Measurements from ENCODE around the gene MAOA.
"Not testable (repeated sequence)": the region's sequence is repeated elsewhere in the genome, so short reads cannot be mapped to it uniquely, and the experiment has no call there.

DNA sequence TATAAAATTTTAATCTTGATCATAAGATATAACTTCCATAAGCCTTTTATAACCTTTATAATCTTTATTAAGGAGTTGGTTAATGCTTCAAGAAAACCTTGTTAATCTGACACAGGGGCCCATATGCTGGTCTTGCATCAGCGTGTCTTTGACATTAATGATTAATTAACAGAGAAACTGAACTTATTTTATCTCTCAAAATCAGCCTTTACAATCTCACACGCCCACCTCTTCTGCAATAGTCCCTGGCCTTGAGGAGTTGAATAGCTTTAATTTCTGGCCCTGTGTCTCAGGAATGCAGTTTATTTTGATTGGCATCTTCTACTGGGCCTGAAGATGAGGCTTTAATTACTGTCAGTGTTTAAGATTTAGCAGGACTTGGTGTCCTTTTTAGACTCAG, 36.2 kb upstream of the MAOA start:
- TF ChIP-seq, protein P1, sequence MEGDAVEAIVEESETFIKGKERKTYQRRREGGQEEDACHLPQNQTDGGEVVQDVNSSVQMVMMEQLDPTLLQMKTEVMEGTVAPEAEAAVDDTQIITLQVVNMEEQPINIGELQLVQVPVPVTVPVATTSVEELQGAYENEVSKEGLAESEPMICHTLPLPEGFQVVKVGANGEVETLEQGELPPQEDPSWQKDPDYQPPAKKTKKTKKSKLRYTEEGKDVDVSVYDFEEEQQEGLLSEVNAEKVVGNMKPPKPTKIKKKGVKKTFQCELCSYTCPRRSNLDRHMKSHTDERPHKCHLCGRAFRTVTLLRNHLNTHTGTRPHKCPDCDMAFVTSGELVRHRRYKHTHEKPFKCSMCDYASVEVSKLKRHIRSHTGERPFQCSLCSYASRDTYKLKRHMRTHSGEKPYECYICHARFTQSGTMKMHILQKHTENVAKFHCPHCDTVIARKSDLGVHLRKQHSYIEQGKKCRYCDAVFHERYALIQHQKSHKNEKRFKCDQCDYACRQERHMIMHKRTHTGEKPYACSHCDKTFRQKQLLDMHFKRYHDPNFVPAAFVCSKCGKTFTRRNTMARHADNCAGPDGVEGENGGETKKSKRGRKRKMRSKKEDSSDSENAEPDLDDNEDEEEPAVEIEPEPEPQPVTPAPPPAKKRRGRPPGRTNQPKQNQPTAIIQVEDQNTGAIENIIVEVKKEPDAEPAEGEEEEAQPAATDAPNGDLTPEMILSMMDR (IDR thresholded peaks at IDR 0.05; ENCODE audit: poor library complexity) = not testable (repeated sequence)
- not testable (repeated sequence) for TF ChIP-seq EZH2 (IDR thresholded peaks at IDR 0.05; ENCODE audit: borderline replicate concordance); EZH2phosphoT487 (IDR thresholded peaks at IDR 0.05; ENCODE audit: low read depth, severe bottlenecking, unreplicated experiment)
